Uterus (tissue), 2 donors: ENCODE results near the gene TLCD1.

Source experiments
- CTCF ChIP-seq, 4 experiments: fragments of 200-600 bp in 2 of 4; fragments of 450-650 bp in 2 of 4; sonication (generic) in 2 of 4; IDR thresholded peaks; one replicate each; pipeline ENCODE4 v1.5.1; 2016 to 2019; ENCODE audit warnings: antibody characterized with exemption in 4 of 4, mild to moderate bottlenecking in 2 of 4, moderate library complexity in 1 of 4
- POLR2A ChIP-seq, 2 donors: fragments of 450-650 bp; IDR thresholded peaks; one replicate each; pipeline ENCODE4 v1.6.1; 2016; ENCODE audit warnings: antibody characterized with exemption in 2 of 2, mild to moderate bottlenecking in 1 of 2, moderate library complexity in 1 of 2

GRCh38 chr17:28749516-28750177, 23.6 kb upstream of the TLCD1 start:
- TF ChIP-seq CTCF (IDR thresholded peaks at IDR 0.05) (no peak), POLR2A (IDR thresholded peaks at IDR 0.05) (no peak)
